ENCODE measurements around the gene POP5. TPM values are rescaled to one million over a fixed set of nuclear protein-coding genes. Genes with fewer than 3 reads are reported as not detected.

Gene POP5
- total and polyA plus RNA-seq, 7 experiments from 2014 or later = 42.9 to 141 (median 78.4) TPM

- peaks cover 0 to 8% (median 0%) of the 10 kb centered on the region in 5 donors for H3K36me3 Mint-ChIP-seq
- H3K9me3 Mint-ChIP-seq = peaks cover 0 to 2% (median 0%) of the 10 kb centered on the region in 11 donors
- Histone ChIP-seq H3K36me3 (ENCODE audit: control insufficient read depth in 2 of 3, insufficient read depth in 3 of 3, low read length in 3 of 3) (peaks cover 0 to 4% (median 0%) of the 10 kb centered on the region in 3 experiments), H3K27ac (ENCODE audit: low read depth, low read length) (peak within 1 kb of the TSS; percentile 88), H3K27me3 (ENCODE audit: control insufficient read depth in 2 of 2, insufficient read depth in 2 of 2, low read length in 2 of 2) (no peaks in the 10 kb centered on the region), H3K4me3 (ENCODE audit: low read length) (peak within 1 kb of the TSS; percentile 75), H3K4me1 (ENCODE audit: control insufficient read depth in 2 of 2, insufficient read depth in 2 of 2, low read length in 2 of 2) (no peaks in the 10 kb centered on the region), H3K9me3 (ENCODE audit: control insufficient read depth in 2 of 3, low read length in 3 of 3) (no peaks in the 10 kb centered on the region)
- peaks cover 10 to 30% (median 23%) of the 10 kb centered on the region in 7 donors for H3K4me1 Mint-ChIP-seq
- peak within 1 kb of the TSS; percentile 93 to 100 (median 99) for H3K4me3 Mint-ChIP-seq
- DNase-seq = peak; percentile 64 to 83 (median 80)
- peak; percentile 97 for ATAC-seq
- ChIA-PET POLR2A (interaction anchor here (0.6 to 1.8 kb wide), 10 partner anchors 9 to 417 kb away, joined by 3 to 14 read pairs (median 4); partner anchors contain the start of genes DYNLL1, POP5, RNU4-1 and SRSF9), CTCF (interaction anchor here (0.9 to 1.2 kb wide), 3 partner anchors 30 to 1595 kb away, joined by 3 to 4 read pairs (median 3); no protein-coding TSS in a partner anchor)
- intact Hi-C loops (cut with micrococcal nuclease) = loop anchor here (1.0 to 5.0 kb wide), 5 partner anchors 33 to 212 kb away; partner anchors contain the start of genes DYNLL1 (in 2 of the 2), MLEC (in 1 of the 2), POP5 (in 1 of the 2) and SRSF9 (in 1 of the 2)
- H3K27me3 Mint-ChIP-seq = no peaks in the 10 kb centered on the region
- peak within 1 kb of the TSS; percentile 96 to 100 (median 98) for H3K27ac Mint-ChIP-seq
Observed at GRCh38 chr12:120528861-120529525, 52.2 kb downstream of the POP5 start, which contains the start of gene COQ5. Gene COQ5, minus strand, starts transcription at chr12:120529158. Its CDS starts 17 bp downstream, at chr12:120529141.

Other genes with a start within 250 kb of the POP5 start
- not detected for gene MSI1, start 212.2 kb downstream of the POP5 start, total RNA-seq
- gene MSI1, start 212.2 kb downstream of the POP5 start, polyA plus RNA-seq = not detected
- 100 to 1,000 TPM; 118 to 270 (median 130) TPM for gene COX6A1, start 143.3 kb downstream of the POP5 start, total RNA-seq
- 100 to 1,000 TPM; 648 to 782 TPM for gene COX6A1, start 143.3 kb downstream of the POP5 start, polyA plus RNA-seq
- 10 to 100 TPM; 15.9 to 38.0 (median 19.6) TPM for gene TRIAP1, start 135.0 kb downstream of the POP5 start, total RNA-seq
- gene TRIAP1, start 135.0 kb downstream of the POP5 start, polyA plus RNA-seq = 10 to 100 TPM; 47.9 to 55.1 TPM
- 10 to 100 TPM; 21.8 to 30.6 (median 26.9) TPM for gene GATC, start 135.0 kb downstream of the POP5 start, total RNA-seq
- gene GATC, start 135.0 kb downstream of the POP5 start, polyA plus RNA-seq = 10 to 100 TPM; 14.4 to 19.7 TPM
- gene SRSF9, start 111.7 kb downstream of the POP5 start, total RNA-seq = 100 to 1,000 TPM; 136 to 191 (median 145) TPM
- 100 to 1,000 TPM; 148 to 152 TPM for gene SRSF9, start 111.7 kb downstream of the POP5 start, polyA plus RNA-seq
- 100 to 1,000 TPM in 1 of 5 experiments, 10 to 100 TPM in 4; 35.0 to 301 (median 72.7) TPM for gene DYNLL1, start 85.3 kb downstream of the POP5 start, total RNA-seq
- gene DYNLL1, start 85.3 kb downstream of the POP5 start, polyA plus RNA-seq = 100 to 1,000 TPM; 197 to 243 TPM
- gene COQ5, start 52.2 kb downstream of the POP5 start, total RNA-seq = 10 to 100 TPM; 11.3 to 26.1 (median 23.5) TPM
- gene COQ5, start 52.2 kb downstream of the POP5 start, polyA plus RNA-seq = 10 to 100 TPM; 36.7 to 49.0 TPM
- gene RNF10, start 47.0 kb downstream of the POP5 start, total RNA-seq = 100 to 1,000 TPM; 171 to 361 (median 205) TPM
- 100 to 1,000 TPM in 1 of 2 donors, 10 to 100 TPM in 1; 95.1 to 155 TPM for gene RNF10, start 47.0 kb downstream of the POP5 start, polyA plus RNA-seq
- gene CABP1, start 59.2 kb upstream of the POP5 start, total RNA-seq = under 1 TPM in 1 of 5 experiments, not detected in 4; 0.24 TPM
- gene CABP1, start 59.2 kb upstream of the POP5 start, polyA plus RNA-seq = not detected
- 100 to 1,000 TPM in 1 of 5 experiments, 10 to 100 TPM in 4; 27.6 to 132 (median 57.6) TPM for gene MLEC, start 105.7 kb upstream of the POP5 start, total RNA-seq
- 10 to 100 TPM; 24.5 to 41.6 TPM for gene MLEC, start 105.7 kb upstream of the POP5 start, polyA plus RNA-seq
- gene UNC119B, start 129.1 kb upstream of the POP5 start, total RNA-seq = 10 to 100 TPM; 10.9 to 26.7 (median 18.8) TPM
- gene UNC119B, start 129.1 kb upstream of the POP5 start, polyA plus RNA-seq = 10 to 100 TPM; 10.6 to 12.5 TPM
- gene ACADS, start 144.4 kb upstream of the POP5 start, total RNA-seq = 10 to 100 TPM; 10.4 to 18.1 (median 15.7) TPM
- 10 to 100 TPM; 18.4 to 28.7 TPM for gene ACADS, start 144.4 kb upstream of the POP5 start, polyA plus RNA-seq